Activated B cell treated with CpG ODN at 0.5 μM for 24 hours (primary cell): ENCODE data around the gene TFAM. TPM values are rescaled to one million over a fixed set of nuclear protein-coding genes. Genes with fewer than 3 reads are reported as not detected.

Experiments used
- ATAC-seq: fragments of 200-7000 bp; cut with Tn5 transposase; one replicate; pipeline ENCODE4 v1.10.0; 2021; ENCODE audit warnings: low read depth, mild to moderate bottlenecking, moderate library complexity
- CTCF ChIA-PET: fragments of 350-600 bp; sonication (Branson Sonifier 250); formaldehyde crosslinking; loops from one replicate; lab custom pipeline; 2021; ENCODE audit warnings: antibody characterized with exemption; lab: Charles Lee
- POLR2A ChIA-PET: fragments of 350-600 bp; sonication (Branson Sonifier 250); formaldehyde crosslinking; loops from one replicate; lab custom pipeline; 2021; ENCODE audit warnings: antibody characterized with exemption; lab: Charles Lee
- DNase-seq: peaks from one replicate; pipeline ENCODE4 v3.0.0; 2022
- H3K27ac Mint-ChIP-seq: one replicate; pipeline ENCODE4 v1.8.0; 2020; ENCODE audit warnings: mixed read lengths
- H3K27me3 Mint-ChIP-seq: one replicate; pipeline ENCODE4 v1.8.0; 2021; ENCODE audit warnings: mixed read lengths
- H3K36me3 Mint-ChIP-seq: one replicate; pipeline ENCODE4 v1.8.0; 2021; ENCODE audit warnings: low read depth, mixed read lengths
- H3K4me1 Mint-ChIP-seq: one replicate; pipeline ENCODE4 v1.8.0; 2021; ENCODE audit warnings: mixed read lengths
- H3K4me3 Mint-ChIP-seq: one replicate; pipeline ENCODE4 v1.8.0; 2020; ENCODE audit warnings: mild to moderate bottlenecking, mixed read lengths
- H3K9me3 Mint-ChIP-seq: one replicate; pipeline ENCODE4 v1.8.0; 2020; ENCODE audit warnings: mixed read lengths
- CTCF ChIP-seq: fragments of 200-600 bp; IDR thresholded peaks from one replicate; pipeline ENCODE4 v1.8.0; 2022; ENCODE audit warnings: antibody characterized with exemption, mild to moderate bottlenecking
- intact Hi-C: fragments of 100-400 bp; cut with micrococcal nuclease; formaldehyde crosslinking; loops from one replicate; pipeline ENCODE4 v1.15.1; 2024
- total RNA-seq: library from RNA; stranded (reverse); gene quantifications from 2 replicates; pipeline ENCODE4 v1.2.3, GENCODE V29; 2022

TFAM gene
- total RNA-seq: 59.5 and 60.2 TPM in 2 replicates

GRCh38 chr10:58384999-58385783 lies at the start of gene TFAM:
TFAM (plus strand) TSS chr10:58385410; CDS start chr10:58385548, 138 bp downstream.
- H3K36me3 Mint-ChIP-seq: peaks cover 44% of the 10 kb centered on the region
- H3K9me3 Mint-ChIP-seq: no peaks in the 10 kb centered on the region
- no peaks in the 10 kb centered on the region for H3K27me3 Mint-ChIP-seq
- peak; percentile 97 for DNase-seq
- peak; percentile 84 for ATAC-seq
- CTCF ChIA-PET: interaction anchor here (0.7 to 4.4 kb wide), 10 partner anchors 14 to 208 kb away, joined by 3 to 52 read pairs (median 4); partner anchors contain the start of gene UBE2D1
- peak within 1 kb of the TSS; percentile 97 for H3K27ac Mint-ChIP-seq
- no peak for TF ChIP-seq CTCF
- peaks cover 41% of the 10 kb centered on the region for H3K4me1 Mint-ChIP-seq
- POLR2A ChIA-PET: interaction anchor here (0.7 to 3.9 kb wide), 7 partner anchors 27 to 1520 kb away, joined by 3 to 43 read pairs (median 4); partner anchors contain the start of genes CISD1, IPMK and UBE2D1
- H3K4me3 Mint-ChIP-seq: peak within 1 kb of the TSS; percentile 98
- intact Hi-C loops: loop anchor here (1.0 to 5.0 kb wide), 9 partner anchors 51 to 1852 kb away; partner anchors contain the start of genes CCDC6 and IPMK

GRCh38 chr10:58336242-58336641 lies 49.0 kb upstream of the TFAM start:
- ChIA-PET POLR2A (interaction anchor here (1.3 to 1.5 kb wide), 3 partner anchors 15 to 68 kb away, joined by 4 to 6 read pairs (median 4); partner anchors contain the start of genes IPMK and TFAM), CTCF (interaction anchor here (1.0 to 1.1 kb wide), 2 partner anchors 36 to 48 kb away, joined by 3 to 5 read pairs; partner anchors contain the start of gene TFAM)
- H3K4me3 Mint-ChIP-seq: peak overlapping the region; percentile 95
- intact Hi-C loops: no loop called here
- H3K36me3 Mint-ChIP-seq: peaks cover 5% of the 10 kb centered on the region
- no peaks in the 10 kb centered on the region for H3K27me3 Mint-ChIP-seq
- no peak for ATAC-seq
- DNase-seq: no peak
- peaks cover 42% of the 10 kb centered on the region for H3K4me1 Mint-ChIP-seq
- H3K27ac Mint-ChIP-seq: no peak overlapping the region
- no peaks in the 10 kb centered on the region for H3K9me3 Mint-ChIP-seq
- no peak for TF ChIP-seq CTCF

- POLR2A ChIA-PET: no interaction called here
- DNase-seq (no peak), ATAC-seq (no peak)
- peaks cover 7% of the 10 kb centered on the region for H3K36me3 Mint-ChIP-seq
- H3K27ac Mint-ChIP-seq: no peak overlapping the region
- H3K9me3 Mint-ChIP-seq: no peaks in the 10 kb centered on the region
- peaks cover 34% of the 10 kb centered on the region for H3K4me1 Mint-ChIP-seq
- CTCF ChIA-PET: no interaction called here
- no peak overlapping the region for H3K4me3 Mint-ChIP-seq
- no peak for TF ChIP-seq CTCF
- H3K27me3 Mint-ChIP-seq: no peaks in the 10 kb centered on the region
- intact Hi-C loops: no loop called here
Observed at GRCh38 chr10:58341422-58341821, 43.8 kb upstream of the TFAM start.

GRCh38 chr10:58341947-58342346 lies 43.3 kb upstream of the TFAM start:
- TF ChIP-seq CTCF: no peak
- Mint-ChIP-seq H3K27me3 (no peaks in the 10 kb centered on the region), H3K4me3 (no peak overlapping the region), H3K9me3 (no peaks in the 10 kb centered on the region), H3K4me1 (peaks cover 31% of the 10 kb centered on the region), H3K27ac (no peak overlapping the region), H3K36me3 (peaks cover 8% of the 10 kb centered on the region)
- CTCF ChIA-PET: no interaction called here
- DNase-seq (no peak), ATAC-seq (no peak)
- intact Hi-C loops: no loop called here
- POLR2A ChIA-PET: no interaction called here

GRCh38 chr10:58347967-58348366 lies 37.2 kb upstream of the TFAM start:
- H3K27me3 Mint-ChIP-seq: no peaks in the 10 kb centered on the region
- ATAC-seq (no peak), DNase-seq (no peak)
- CTCF ChIA-PET: interaction anchor here (1.6 kb wide), 1 partner anchor 37 kb away, joined by 5 read pairs; the partner anchor contains the start of gene TFAM
- H3K36me3 Mint-ChIP-seq: peaks cover 5% of the 10 kb centered on the region
- no peak overlapping the region for H3K4me3 Mint-ChIP-seq
- intact Hi-C loops: no loop called here
- no peaks in the 10 kb centered on the region for H3K9me3 Mint-ChIP-seq
- POLR2A ChIA-PET: interaction anchor here (4.4 kb wide), 1 partner anchor 13 kb away, joined by 16 read pairs; the partner anchor contains the start of gene UBE2D1
- no peak for TF ChIP-seq CTCF
- peaks cover 50% of the 10 kb centered on the region for H3K4me1 Mint-ChIP-seq
- H3K27ac Mint-ChIP-seq: peak overlapping the region; percentile 12
